SU-DHL-6 (cell line): ENCODE measurements around the gene PLCB2.

Source experiments
- H2AFZ ChIP-seq: fragments of 200-600 bp; sonication (generic); 2 replicates; pipeline ENCODE4 v1.6.1; 2014; ENCODE audit warnings: low read depth, mild to moderate bottlenecking, moderate library complexity, mixed read lengths, antibody characterized with exemption, low read length; ENCODE audit not compliant: severe bottlenecking
- H3F3A ChIP-seq: fragments of 200-600 bp; shearing (Covaris generic); 2 replicates; pipeline ENCODE4 v1.6.0; 2016; ENCODE audit warnings: antibody characterized with exemption, mild to moderate bottlenecking; ENCODE audit not compliant: insufficient read depth
- H3K27ac ChIP-seq: fragments of 200-600 bp; sonication (generic); 2 replicates; pipeline ENCODE4 v1.5.1; 2016; ENCODE audit warnings: low read depth, mild to moderate bottlenecking, low read length, moderate library complexity, mixed read lengths
- H3K27me3 ChIP-seq: fragments of 200-600 bp; sonication (generic), shearing (Covaris generic); 2 replicates; pipeline ENCODE4 v1.6.0; 2014; ENCODE audit warnings: mild to moderate bottlenecking, low read length
- H3K36me3 ChIP-seq: fragments of 200-600 bp; sonication (generic); 2 replicates; pipeline ENCODE4 v1.6.1; 2014; ENCODE audit warnings: mild to moderate bottlenecking, low read length, mixed read lengths
- H3K4me2 ChIP-seq: fragments of 300-600, 200-600 bp; shearing (Covaris generic), sonication (generic); 2 replicates; pipeline ENCODE4 v1.6.0; 2014; ENCODE audit warnings: low read length, low read depth, mild to moderate bottlenecking; ENCODE audit not compliant: poor library complexity, severe bottlenecking
- H3K4me3 ChIP-seq: fragments of 200-600 bp; sonication (generic); 2 replicates; pipeline ENCODE4 v1.5.1; 2014; ENCODE audit warnings: antibody characterized with exemption, low read length, mild to moderate bottlenecking, mixed read lengths; ENCODE audit not compliant: insufficient read depth, poor library complexity, severe bottlenecking
- H3K79me2 ChIP-seq: fragments of 200-600 bp; sonication (generic); 2 replicates; pipeline ENCODE4 v1.6.1; 2014; ENCODE audit warnings: mild to moderate bottlenecking, low read length, moderate library complexity; ENCODE audit not compliant: insufficient read depth
- H3K9ac ChIP-seq: fragments of 200-600 bp; sonication (generic); 2 replicates; pipeline ENCODE4 v1.7.0; 2014; ENCODE audit warnings: mild to moderate bottlenecking, low read length
- H3K9me2 ChIP-seq: fragments of 200-600 bp; sonication (generic); replicated peaks from 2 replicates; pipeline ENCODE4 v1.6.1; 2014; ENCODE audit warnings: low read length; ENCODE audit not compliant: insufficient read depth
- H3K9me3 ChIP-seq: fragments of 200-600 bp; sonication (generic); 2 replicates; pipeline ENCODE4 v1.6.1; 2014; ENCODE audit warnings: low read length, mixed read lengths; ENCODE audit not compliant: insufficient read depth
- H4K20me1 ChIP-seq: fragments of 200-600 bp; sonication (generic); 2 replicates; pipeline ENCODE4 v1.6.1; 2014; ENCODE audit warnings: low read depth, mild to moderate bottlenecking, antibody characterized with exemption, low read length, moderate library complexity, mixed read lengths
- CTCF ChIP-seq: fragments of 200-600 bp; sonication (generic); IDR thresholded peaks from one replicate; pipeline ENCODE4 v1.5.1; 2017; ENCODE audit warnings: antibody characterized with exemption, mild to moderate bottlenecking, low read length, moderate library complexity; ENCODE audit not compliant: insufficient read depth, poor library complexity, severe bottlenecking
- EZH2phosphoT487 ChIP-seq: fragments of 200-600 bp; sonication (generic), shearing (Covaris generic); conservative IDR thresholded peaks from 2 replicates; pipeline ENCODE4 v1.6.1; 2018; ENCODE audit warnings: mild to moderate bottlenecking, antibody characterized with exemption, low read length, moderate library complexity, mixed read lengths

Gene PLCB2

DNA sequence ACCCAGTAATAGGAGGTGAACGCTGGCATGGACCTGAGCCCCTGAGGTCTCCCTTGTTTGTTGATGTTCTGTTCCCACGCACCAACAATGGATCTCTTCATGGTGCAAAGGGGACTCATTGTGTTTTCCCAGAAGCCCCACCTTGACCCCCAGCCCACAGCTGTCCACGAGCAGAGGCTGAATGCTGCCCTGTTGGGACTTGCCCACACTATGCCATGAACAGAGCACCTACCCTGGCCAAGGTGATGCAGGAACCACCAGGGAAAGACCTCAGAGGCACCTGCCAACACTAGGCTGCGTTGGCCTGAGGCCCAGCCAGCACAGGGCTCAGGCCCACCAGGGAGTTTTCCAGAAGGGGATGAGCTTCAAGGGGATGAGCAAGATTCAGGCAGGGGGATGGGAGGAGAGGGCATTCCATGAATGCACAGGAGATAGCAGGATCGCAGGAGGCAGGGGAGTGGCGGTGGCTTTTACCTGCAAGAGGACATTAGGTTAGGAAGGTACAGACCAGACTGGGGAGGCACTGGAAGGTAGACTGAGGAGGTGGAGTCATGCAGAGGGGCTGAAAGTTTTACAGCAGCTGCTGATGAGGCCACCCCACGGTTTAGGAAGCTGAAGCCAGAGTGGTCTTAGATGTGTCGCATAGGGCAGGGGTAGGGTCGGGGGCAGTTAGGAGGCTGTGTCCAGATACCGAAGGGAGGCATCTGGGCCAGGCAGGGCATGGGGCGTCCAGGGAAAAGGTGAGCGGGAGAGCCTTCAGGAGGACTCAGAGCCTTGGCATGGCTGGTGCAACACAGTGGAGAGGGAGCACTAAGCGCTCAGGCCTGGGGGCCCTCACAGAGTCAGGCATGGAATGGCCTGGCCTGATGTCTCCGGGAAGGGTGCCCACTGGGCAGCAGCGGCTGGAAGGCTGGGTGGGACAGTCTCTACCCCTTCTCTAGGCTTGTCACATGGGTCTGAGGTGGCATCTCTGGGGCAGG lies 39.1 kb upstream of the PLCB2 start:
- no peaks in the 10 kb centered on the region for H3K9me3 ChIP-seq
- H3K4me3 ChIP-seq: no peak overlapping the region
- no peak for TF ChIP-seq EZH2phosphoT487
- no peak for TF ChIP-seq CTCF
- no peaks in the 10 kb centered on the region for H3K36me3 ChIP-seq
- no peaks in the 10 kb centered on the region for H3K27me3 ChIP-seq
- no peak overlapping the region for H3K27ac ChIP-seq
- no peak overlapping the region for H2AFZ ChIP-seq
- no peak overlapping the region for H3K4me2 ChIP-seq
- H3K9me2 ChIP-seq: no peaks in the 10 kb centered on the region
- H3F3A ChIP-seq: no peaks in the 10 kb centered on the region
- no peaks in the 10 kb centered on the region for H4K20me1 ChIP-seq
- no peak overlapping the region; the same call in 1 of the 2 replicates for H3K9ac ChIP-seq
- no peaks in the 10 kb centered on the region for H3K79me2 ChIP-seq

- H4K20me1 ChIP-seq: no peaks in the 10 kb centered on the region
- no peak overlapping the region for H3K27ac ChIP-seq
- H3K9ac ChIP-seq: no peak overlapping the region
- H3K4me2 ChIP-seq: no peak overlapping the region
- no peaks in the 10 kb centered on the region for H3K9me2 ChIP-seq
- H3K79me2 ChIP-seq: no peaks in the 10 kb centered on the region
- H3K4me3 ChIP-seq: no peak overlapping the region
- no peaks in the 10 kb centered on the region for H3K27me3 ChIP-seq
- H3K36me3 ChIP-seq: no peaks in the 10 kb centered on the region
- H3K9me3 ChIP-seq: no peaks in the 10 kb centered on the region
- no peaks in the 10 kb centered on the region for H3F3A ChIP-seq
- H2AFZ ChIP-seq: no peak overlapping the region
- TF ChIP-seq EZH2phosphoT487: no peak
- no peak for TF ChIP-seq CTCF
These were observed 38.3 kb upstream of the PLCB2 start for GRCh38 chr15:40345867-40346578.

DNA sequence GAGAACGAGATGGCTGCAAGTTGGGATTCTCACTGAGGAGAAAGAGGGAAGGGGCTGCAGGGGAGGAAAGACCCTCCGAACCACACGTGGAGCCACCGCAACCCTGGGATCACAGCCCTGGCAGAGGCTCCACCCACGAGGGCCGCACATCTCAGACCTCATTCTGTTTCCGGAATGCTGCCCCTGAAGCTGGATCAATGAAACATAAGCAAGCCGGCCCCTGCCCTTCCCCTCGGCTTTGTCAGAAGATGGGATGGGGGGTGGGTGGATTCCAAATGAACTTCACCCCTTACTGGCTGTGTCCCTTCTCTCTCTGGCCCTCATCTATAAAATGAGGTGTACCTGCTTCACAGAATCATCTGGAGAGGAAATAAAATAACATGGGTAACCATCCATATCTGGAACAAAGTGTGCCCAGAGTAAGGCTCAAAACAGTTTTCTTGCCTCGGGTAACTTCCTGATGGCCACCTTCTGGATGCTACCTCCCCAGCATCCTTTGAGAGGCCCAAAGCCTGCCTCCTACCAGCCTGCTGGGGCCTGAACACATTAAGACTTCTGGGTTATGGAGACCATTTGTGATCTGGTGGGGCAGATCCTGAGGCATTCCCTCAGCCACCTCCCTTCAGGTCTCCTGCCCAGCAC lies 37.6 kb upstream of the PLCB2 start:
- Histone ChIP-seq H3K79me2 (no peaks in the 10 kb centered on the region), H3K4me3 (no peak overlapping the region), H3K4me2 (no peak overlapping the region), H3K27me3 (no peaks in the 10 kb centered on the region), H4K20me1 (no peaks in the 10 kb centered on the region), H3K9ac (no peak overlapping the region), H3K27ac (no peak overlapping the region), H3K9me2 (no peaks in the 10 kb centered on the region), H3F3A (no peaks in the 10 kb centered on the region), H2AFZ (no peak overlapping the region), H3K9me3 (no peaks in the 10 kb centered on the region), H3K36me3 (no peaks in the 10 kb centered on the region)
- no peak for TF ChIP-seq CTCF
- TF ChIP-seq EZH2phosphoT487: no peak
